Measurements from ENCODE around the gene YBX1. TPM values are rescaled to one million over a fixed set of nuclear protein-coding genes. Genes with fewer than 3 reads are reported as not detected.
"Not testable (repeated sequence)": the region's sequence is repeated elsewhere in the genome, so short reads cannot be mapped to it uniquely, and the experiment has no call there.

YBX1 gene
- polyA plus RNA-seq, 4 donors, result 663 to 691 (median 683) TPM

DNA sequence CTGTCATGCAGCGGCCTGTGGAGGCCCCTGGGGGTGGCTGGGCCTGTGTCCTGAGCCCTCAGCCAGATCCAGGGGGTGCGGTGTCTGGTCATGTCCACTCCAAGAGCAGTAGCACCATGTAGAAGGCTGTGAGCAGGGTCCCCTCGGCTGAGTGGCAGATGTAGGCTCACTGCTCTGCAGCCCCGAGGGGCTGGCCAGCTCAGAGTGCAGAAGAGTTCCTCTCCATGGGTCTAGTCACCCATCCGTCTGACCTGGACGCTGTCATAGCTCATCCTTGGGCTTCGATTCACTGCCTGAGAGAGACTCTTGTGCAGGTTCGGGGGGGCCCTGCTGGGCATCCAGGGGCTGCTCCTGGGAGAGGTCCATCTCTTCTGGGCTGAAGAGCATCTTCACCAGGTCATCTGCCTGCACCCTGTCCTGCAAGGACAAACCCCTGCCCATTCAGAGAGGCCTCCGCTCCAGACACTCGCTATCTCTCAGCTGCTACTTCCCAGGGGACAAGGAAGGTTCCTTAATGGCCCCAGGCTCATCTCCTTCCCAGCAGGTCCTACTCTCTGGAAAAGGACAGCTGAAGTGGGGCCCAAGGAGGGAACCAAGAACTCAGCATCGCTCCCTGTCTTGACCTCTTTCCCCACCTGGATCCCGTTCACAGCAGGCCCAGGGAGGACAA is 64.4 kb downstream of the YBX1 start:
- DNase-seq (ENCODE audit: low read depth in 4 of 4, low spot score in 3 of 4), result no peak

DNA sequence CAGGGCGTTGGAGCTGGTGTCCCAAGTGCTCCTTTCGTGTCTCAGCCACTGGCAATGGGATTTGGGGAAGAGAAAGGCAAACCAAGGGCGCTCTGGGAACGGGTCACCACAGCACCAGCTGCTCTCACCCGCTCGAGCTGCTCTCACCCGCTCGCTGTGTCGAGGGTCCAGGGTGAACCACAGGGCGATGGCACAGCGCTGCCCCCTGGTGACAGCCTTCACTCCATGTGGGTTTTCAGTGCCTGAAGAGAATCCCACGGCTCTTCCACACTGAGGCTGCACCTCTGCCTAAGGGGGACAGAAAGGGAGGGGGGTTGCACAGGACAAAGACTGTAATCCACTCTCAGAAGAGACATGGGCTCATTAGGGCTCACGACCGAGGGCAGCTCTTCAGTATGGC is 64.9 kb downstream of the YBX1 start:
- DNase-seq (ENCODE audit: low read depth in 4 of 4, low spot score in 3 of 4), result no peak

DNA sequence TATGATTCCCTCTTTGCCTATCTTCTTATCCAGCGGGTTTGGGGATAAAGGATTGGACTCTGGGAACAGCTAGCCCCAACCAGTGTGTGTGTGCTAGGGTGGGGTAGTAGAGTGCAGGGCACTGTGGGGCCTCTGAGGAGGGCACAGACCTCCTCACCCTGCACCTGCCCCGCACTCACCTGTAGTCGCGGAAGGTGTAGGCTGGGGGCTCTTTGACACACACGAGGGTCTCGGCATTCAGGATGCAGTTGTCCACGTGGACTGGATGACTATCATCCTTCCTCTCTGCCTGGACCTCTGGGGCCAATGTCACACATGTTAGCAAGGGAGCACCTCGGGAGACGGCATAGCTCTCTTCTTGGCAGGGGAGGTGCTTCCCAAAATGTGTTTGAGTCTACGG is 65.8 kb downstream of the YBX1 start:
- no peak for DNase-seq (ENCODE audit: low read depth in 4 of 4, low spot score in 3 of 4)

DNA sequence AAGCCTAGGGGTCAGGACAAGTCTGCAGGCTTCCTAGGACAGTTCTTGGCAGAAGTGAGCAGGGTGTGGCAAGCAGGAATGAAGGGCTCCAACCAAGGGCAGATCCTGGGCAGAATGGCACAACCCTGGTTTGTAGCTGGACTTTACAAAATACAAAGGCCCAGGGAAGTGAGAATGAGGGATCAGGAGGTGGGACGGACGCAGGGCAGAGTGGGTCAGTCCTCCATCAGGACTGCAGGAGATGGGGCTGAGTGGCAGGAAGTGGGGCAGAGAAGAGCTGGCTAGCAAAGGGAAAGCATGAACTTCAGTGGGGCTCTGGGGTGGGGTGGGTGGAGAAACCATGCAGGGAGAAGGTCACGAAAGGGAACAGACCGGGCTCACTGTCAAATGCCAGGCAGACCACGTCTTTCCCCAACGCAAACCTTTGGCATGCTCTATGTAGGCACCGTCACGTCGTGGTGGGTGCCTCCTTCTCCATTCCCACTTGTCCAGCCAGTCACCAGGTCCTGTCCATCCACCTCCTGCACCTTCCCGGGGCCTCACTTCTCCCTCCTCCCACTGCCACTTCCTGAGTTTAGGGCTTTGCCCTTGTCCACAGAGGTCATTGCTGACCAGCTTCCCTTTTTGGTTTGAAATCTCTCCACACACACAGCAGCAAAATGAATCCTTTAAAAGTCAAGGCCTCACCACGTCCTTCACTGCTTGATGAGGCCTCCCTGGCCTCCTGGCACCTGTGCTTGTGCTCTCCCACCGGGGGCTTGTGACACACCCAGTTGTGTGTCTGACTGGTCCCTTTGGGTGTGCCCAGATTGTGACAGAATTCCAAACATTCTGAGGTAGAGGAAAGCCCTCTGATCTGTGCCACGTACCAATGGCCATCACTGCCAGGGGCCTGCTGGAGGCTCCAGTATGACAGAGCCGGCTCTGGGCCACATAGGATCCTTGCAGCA is 66.5 kb downstream of the YBX1 start:
- no peak for DNase-seq (ENCODE audit: low read depth in 4 of 4, low spot score in 3 of 4)

DNA sequence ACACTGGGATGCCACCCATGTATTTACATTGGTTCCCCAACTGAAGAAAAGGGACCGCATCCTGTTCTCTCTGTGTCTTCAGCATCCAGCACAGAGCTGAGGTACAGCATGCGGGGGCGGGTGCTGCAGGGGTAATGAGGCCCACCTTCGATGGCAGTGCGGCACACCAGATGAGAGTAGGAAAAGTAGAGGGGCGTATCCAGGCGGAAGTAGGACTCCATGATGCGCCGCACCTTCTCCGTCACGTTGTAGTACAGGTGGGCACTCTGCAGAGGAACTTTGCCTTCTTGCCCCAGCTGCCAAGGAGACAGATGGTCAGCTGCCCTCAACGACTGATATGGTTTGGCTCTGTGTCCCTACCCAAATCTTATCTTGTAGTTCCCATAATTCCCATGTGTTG is 67.8 kb downstream of the YBX1 start:
- no peak for DNase-seq (ENCODE audit: low read depth in 4 of 4, low spot score in 3 of 4)

DNA sequence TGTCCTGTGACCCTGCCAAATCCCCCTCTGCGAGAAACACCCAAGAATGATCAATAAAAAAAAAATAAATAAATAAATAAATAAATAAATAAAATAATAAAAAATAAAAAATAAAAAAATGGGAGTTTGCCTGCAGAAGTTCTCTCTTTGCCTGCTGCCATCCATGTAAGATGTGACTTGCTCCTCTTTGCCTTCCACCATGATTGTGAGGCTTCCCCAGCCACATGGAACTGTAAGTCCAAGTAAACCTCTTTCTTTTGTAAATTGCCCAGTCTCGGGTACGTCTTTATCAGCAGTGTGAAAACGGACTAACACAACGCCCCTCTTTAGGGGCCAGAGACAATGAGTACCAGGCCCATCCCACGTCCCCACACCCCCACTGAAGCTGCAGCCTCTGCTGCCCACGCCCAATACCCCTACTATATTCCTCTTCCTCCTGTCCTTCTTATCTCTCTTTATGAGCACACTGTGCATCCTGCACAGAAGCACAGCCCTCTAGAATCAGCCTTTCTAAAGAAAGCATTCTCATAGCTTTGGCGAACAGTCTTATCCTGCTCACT is 69.4 kb downstream of the YBX1 start:
- DNase-seq (ENCODE audit: low read depth in 4 of 4, low spot score in 3 of 4), result not testable (repeated sequence)

DNA sequence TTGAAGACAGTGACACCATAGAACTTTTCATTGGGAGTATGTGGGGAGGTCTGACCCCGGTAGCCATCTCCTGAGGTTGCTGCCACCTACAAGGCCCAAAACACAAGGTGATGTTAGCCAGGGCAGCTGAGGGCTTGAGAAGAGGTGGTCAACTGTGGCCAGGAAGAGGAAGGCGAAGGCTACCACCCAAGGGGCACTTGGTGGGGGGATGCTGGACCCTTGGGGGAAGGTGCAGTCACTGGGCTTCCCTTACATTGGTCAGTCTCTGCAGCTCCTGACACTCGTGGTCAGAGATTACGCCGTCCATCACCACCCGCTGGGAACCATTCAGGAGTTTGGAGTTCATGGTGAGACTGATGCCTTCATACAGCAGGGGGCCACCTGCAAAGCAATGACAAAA is 70.1 kb downstream of the YBX1 start:
- DNase-seq (ENCODE audit: low read depth in 4 of 4, low spot score in 3 of 4), result no peak

DNA sequence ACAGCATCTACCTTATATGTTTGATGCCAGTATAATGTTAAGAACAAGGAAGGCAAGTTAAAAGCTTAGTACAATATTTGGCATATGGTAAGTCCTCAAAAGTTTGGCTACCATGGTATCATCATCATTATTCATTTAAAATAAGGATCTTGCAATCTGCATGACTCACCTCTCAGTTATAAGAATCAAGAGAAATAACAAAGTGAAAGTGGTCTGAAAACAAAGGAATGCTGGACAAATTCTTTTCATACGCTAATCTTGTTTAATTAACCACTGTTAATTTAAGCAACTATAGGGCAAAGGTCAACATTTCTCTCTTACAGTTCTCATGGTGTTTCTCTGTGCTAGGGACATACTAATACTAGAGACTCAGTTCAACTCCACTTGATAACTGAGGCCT is 70.9 kb downstream of the YBX1 start:
- no peak for DNase-seq (ENCODE audit: low read depth in 4 of 4, low spot score in 3 of 4)

Other genes starting within 250 kb of the YBX1 start
- 1 to 10 TPM; 3.9 to 5.6 (median 4.5) TPM for gene ZMYND12, start 226.4 kb upstream of the YBX1 start, polyA plus RNA-seq (ENCODE audit: insufficient read length in 4 of 4)
- gene PPCS, start 225.9 kb upstream of the YBX1 start, polyA plus RNA-seq (ENCODE audit: insufficient read length in 4 of 4), result 100 to 1,000 TPM in 1 of 4 donors, 10 to 100 TPM in 3; 84.6 to 100 (median 98.9) TPM
- gene CCDC30, start 219.1 kb upstream of the YBX1 start, polyA plus RNA-seq (ENCODE audit: insufficient read length in 4 of 4), result 10 to 100 TPM; 15.4 to 19.0 (median 17.1) TPM
- 10 to 100 TPM; 55.8 to 58.1 (median 56.3) TPM for gene PPIH, start 24.0 kb upstream of the YBX1 start, polyA plus RNA-seq (ENCODE audit: insufficient read length in 4 of 4)
- 100 to 1,000 TPM in 2 of 4 donors, 10 to 100 TPM in 2; 88.5 to 111 (median 102) TPM for gene CLDN19, start 57.8 kb downstream of the YBX1 start, polyA plus RNA-seq (ENCODE audit: insufficient read length in 4 of 4)
- gene P3H1, start 84.6 kb downstream of the YBX1 start, polyA plus RNA-seq (ENCODE audit: insufficient read length in 4 of 4), result 10 to 100 TPM; 68.2 to 74.0 (median 71.7) TPM
- gene C1orf50, start 84.8 kb downstream of the YBX1 start, polyA plus RNA-seq (ENCODE audit: insufficient read length in 4 of 4), result 10 to 100 TPM in 3 of 4 donors, 1 to 10 TPM in 1; 8.4 to 12.2 (median 11.3) TPM
- under 1 TPM; 0.65 to 1.00 (median 0.84) TPM for gene TMEM269, start 102.6 kb downstream of the YBX1 start, polyA plus RNA-seq (ENCODE audit: insufficient read length in 4 of 4)
- 10 to 100 TPM; 19.9 to 24.1 (median 21.6) TPM for gene ERMAP, start 134.7 kb downstream of the YBX1 start, polyA plus RNA-seq (ENCODE audit: insufficient read length in 4 of 4)
- gene SVBP, start 135.0 kb downstream of the YBX1 start, polyA plus RNA-seq (ENCODE audit: insufficient read length in 4 of 4), result 10 to 100 TPM; 64.8 to 77.6 (median 69.3) TPM
- 10 to 100 TPM; 19.5 to 21.4 (median 20.9) TPM for gene ZNF691, start 164.2 kb downstream of the YBX1 start, polyA plus RNA-seq (ENCODE audit: insufficient read length in 4 of 4)